ENCODE data around the gene NEK1. TPM values are rescaled to one million over a fixed set of nuclear protein-coding genes. Genes with fewer than 3 reads are reported as not detected.

Gene NEK1
- polyA plus RNA-seq, 1 experiment: 2.3 TPM

DNA sequence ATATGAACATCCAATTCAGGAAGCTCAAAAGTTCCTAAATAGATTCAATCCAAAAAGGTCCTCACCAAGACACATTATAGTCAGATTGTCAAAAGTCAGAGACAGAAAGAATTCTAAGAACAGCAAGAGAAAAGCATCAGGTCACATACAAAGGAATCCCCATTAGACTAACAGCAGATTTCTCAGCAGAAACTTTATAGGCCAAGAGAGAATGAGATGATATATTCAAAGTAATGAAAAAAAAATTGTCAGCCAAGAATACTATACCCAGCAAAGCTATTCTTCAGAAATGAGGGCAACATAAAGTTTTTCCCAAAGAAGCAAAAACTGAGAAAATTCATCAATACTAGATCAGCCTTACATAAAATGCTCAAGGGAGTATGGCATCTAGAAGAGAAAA, 235.0 kb downstream of the NEK1 start:
- no peaks in the 10 kb centered on the region for H3K36me3 ChIP-seq (ENCODE audit: control insufficient read depth, insufficient read depth, low read length)
- H3K27me3 ChIP-seq (ENCODE audit: control insufficient read depth, insufficient read depth, low read length): no peaks in the 10 kb centered on the region
- no peak overlapping the region for H3K4me3 ChIP-seq (ENCODE audit: low read depth, low read length)
- no peak for DNase-seq (ENCODE audit: low read depth)
- TF ChIP-seq, protein P1, sequence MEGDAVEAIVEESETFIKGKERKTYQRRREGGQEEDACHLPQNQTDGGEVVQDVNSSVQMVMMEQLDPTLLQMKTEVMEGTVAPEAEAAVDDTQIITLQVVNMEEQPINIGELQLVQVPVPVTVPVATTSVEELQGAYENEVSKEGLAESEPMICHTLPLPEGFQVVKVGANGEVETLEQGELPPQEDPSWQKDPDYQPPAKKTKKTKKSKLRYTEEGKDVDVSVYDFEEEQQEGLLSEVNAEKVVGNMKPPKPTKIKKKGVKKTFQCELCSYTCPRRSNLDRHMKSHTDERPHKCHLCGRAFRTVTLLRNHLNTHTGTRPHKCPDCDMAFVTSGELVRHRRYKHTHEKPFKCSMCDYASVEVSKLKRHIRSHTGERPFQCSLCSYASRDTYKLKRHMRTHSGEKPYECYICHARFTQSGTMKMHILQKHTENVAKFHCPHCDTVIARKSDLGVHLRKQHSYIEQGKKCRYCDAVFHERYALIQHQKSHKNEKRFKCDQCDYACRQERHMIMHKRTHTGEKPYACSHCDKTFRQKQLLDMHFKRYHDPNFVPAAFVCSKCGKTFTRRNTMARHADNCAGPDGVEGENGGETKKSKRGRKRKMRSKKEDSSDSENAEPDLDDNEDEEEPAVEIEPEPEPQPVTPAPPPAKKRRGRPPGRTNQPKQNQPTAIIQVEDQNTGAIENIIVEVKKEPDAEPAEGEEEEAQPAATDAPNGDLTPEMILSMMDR (IDR thresholded peaks at IDR 0.05; ENCODE audit: insufficient read depth, low read depth, low read length): no peak
- ChIA-PET POLR2A (no interaction called here), CTCF (interaction anchor here (1.3 kb wide), 1 partner anchor 9 kb away, joined by 4 read pairs; no protein-coding TSS in a partner anchor)

DNA sequence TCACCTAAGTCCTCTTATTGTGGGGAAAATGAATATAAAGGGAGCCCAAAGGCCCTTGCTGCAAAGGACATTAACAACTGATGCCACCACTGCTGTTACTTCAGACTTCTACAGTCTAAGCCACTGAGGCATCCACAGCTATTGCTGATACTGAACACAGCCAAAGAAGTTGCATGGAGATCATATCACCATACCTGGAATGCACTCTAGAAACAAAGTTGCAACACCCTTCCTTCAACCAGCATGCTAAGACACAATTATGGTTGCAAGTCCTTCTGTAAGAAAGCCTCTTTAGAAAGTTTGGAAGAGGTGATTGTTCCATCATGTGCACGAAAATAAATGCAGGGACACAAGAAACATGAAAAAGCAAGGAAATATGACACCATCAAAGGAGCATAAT, 236.0 kb downstream of the NEK1 start:
- TF ChIP-seq, protein P1 (IDR thresholded peaks at IDR 0.05; ENCODE audit: insufficient read depth, low read depth, low read length): no peak
- Histone ChIP-seq H3K27me3 (ENCODE audit: control insufficient read depth, insufficient read depth, low read length) (no peaks in the 10 kb centered on the region), H3K36me3 (ENCODE audit: control insufficient read depth, insufficient read depth, low read length) (no peaks in the 10 kb centered on the region), H3K4me3 (ENCODE audit: low read depth, low read length) (no peak overlapping the region)
- DNase-seq (ENCODE audit: low read depth): no peak
- POLR2A ChIA-PET: no interaction called here
- CTCF ChIA-PET: interaction anchor here (1.6 kb wide), 1 partner anchor 9 kb away, joined by 3 read pairs; no protein-coding TSS in a partner anchor

DNA sequence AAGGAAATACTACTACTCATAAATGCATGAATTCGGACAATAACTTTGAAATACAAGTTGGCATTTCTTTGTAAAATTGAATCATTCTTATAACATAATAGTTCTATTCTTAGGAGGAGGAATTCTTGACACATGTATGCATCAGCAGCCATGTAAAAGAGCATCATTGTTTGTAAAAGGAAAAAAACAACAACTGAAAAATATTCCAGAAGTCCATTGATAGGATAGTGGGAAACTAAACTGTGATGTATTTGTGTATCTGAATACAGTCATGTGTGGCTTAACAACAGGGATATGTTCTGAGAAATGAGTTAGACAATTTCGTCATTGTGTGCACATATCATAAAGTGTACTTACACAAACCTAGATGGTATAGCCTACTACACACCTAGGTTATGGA, 239.6 kb downstream of the NEK1 start:
- ChIA-PET POLR2A (no interaction called here), CTCF (interaction anchor here (1.5 kb wide), 1 partner anchor 11 kb away, joined by 4 read pairs; no protein-coding TSS in a partner anchor)
- no peaks in the 10 kb centered on the region for H3K27me3 ChIP-seq (ENCODE audit: control insufficient read depth, insufficient read depth, low read length)
- DNase-seq (ENCODE audit: low read depth): no peak
- TF ChIP-seq, protein P1 (IDR thresholded peaks at IDR 0.05; ENCODE audit: insufficient read depth, low read depth, low read length): no peak
- no peaks in the 10 kb centered on the region for H3K36me3 ChIP-seq (ENCODE audit: control insufficient read depth, insufficient read depth, low read length)
- H3K4me3 ChIP-seq (ENCODE audit: low read depth, low read length): no peak overlapping the region

DNA sequence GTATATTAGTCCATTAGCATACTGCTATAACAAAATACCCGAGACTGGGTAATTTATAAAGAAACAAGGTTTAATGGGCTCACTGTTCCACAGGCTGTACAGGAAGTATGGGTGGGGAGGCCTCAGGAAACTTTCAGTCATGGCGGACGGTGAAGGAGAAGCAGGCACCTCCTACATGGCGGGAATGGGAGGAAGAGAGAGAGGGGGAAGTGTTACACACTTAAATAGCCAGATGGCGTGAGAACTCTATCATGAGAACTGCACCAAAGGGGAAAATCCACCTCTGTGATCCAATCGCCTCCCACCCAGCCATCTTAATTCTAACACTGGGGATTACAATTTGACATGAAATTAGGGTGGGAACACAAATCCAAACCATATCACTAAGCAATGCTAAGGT, 242.7 kb downstream of the NEK1 start:
- DNase-seq (ENCODE audit: low read depth): no peak
- TF ChIP-seq, protein P1 (IDR thresholded peaks at IDR 0.05; ENCODE audit: insufficient read depth, low read depth, low read length): no peak
- no peaks in the 10 kb centered on the region for H3K27me3 ChIP-seq (ENCODE audit: control insufficient read depth, insufficient read depth, low read length)
- CTCF ChIA-PET: no interaction called here
- POLR2A ChIA-PET: no interaction called here
- no peaks in the 10 kb centered on the region for H3K36me3 ChIP-seq (ENCODE audit: control insufficient read depth, insufficient read depth, low read length)
- H3K4me3 ChIP-seq (ENCODE audit: low read depth, low read length): no peak overlapping the region

DNA sequence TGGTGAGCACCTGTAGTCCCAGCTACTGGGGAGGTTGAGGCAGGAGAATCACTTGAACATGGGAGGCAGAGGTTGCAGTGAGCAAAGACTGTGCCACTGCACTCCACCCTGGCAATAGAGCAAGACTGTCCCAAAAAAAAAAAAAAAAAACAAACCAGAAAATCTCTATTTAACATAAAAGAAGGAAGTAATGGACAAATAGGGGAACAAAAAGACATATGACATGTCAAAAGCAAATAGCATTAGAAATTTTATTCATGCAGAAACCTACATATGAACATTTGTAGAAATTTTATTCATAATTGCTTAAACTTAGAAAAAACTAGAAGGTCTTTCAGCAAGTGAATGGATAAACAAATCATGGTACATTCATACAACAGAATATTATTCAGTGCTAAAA, 244.6 kb downstream of the NEK1 start:
- DNase-seq (ENCODE audit: low read depth): no peak
- POLR2A ChIA-PET: no interaction called here
- TF ChIP-seq, protein P1 (IDR thresholded peaks at IDR 0.05; ENCODE audit: insufficient read depth, low read depth, low read length): no peak
- Histone ChIP-seq H3K4me3 (ENCODE audit: low read depth, low read length) (no peak overlapping the region), H3K36me3 (ENCODE audit: control insufficient read depth, insufficient read depth, low read length) (no peaks in the 10 kb centered on the region), H3K27me3 (ENCODE audit: control insufficient read depth, insufficient read depth, low read length) (no peaks in the 10 kb centered on the region)
- CTCF ChIA-PET: interaction anchor here (1.0 to 1.4 kb wide), 2 partner anchors 8 to 9 kb away, joined by 3 to 4 read pairs; no protein-coding TSS in a partner anchor
